Ishikawa (cell line): ENCODE results near the gene MAPK1.

Source experiments
- CEBPB ChIP-seq: IDR thresholded peaks from 2 replicates; pipeline ENCODE4 v1.6.1; 2012
- CREB1 ChIP-seq: IDR thresholded peaks from 2 replicates; pipeline ENCODE4 v1.6.1; 2012; ENCODE audit warnings: low read depth
- EGR1 ChIP-seq: IDR thresholded peaks from 2 replicates; pipeline ENCODE4 v1.6.1; 2012
- EP300 ChIP-seq: IDR thresholded peaks from 2 replicates; pipeline ENCODE4 v1.6.1; 2012; ENCODE audit warnings: borderline replicate concordance
- FOXM1 ChIP-seq: IDR thresholded peaks from 2 replicates; pipeline ENCODE4 v1.6.1; 2012; ENCODE audit warnings: low read depth, borderline replicate concordance
- NFIC ChIP-seq: IDR thresholded peaks from 2 replicates; pipeline ENCODE4 v1.6.1; 2012
- RAD21 ChIP-seq: IDR thresholded peaks from 2 replicates; pipeline ENCODE4 v1.6.1; 2012; ENCODE audit warnings: low read depth
- TAF1 ChIP-seq: IDR thresholded peaks from 2 replicates; pipeline ENCODE4 v1.6.1; 2012; ENCODE audit warnings: low read depth, mild to moderate bottlenecking
- TCF12 ChIP-seq: IDR thresholded peaks from 2 replicates; pipeline ENCODE4 v1.6.1; 2012; ENCODE audit warnings: low read depth
- TEAD4 ChIP-seq: IDR thresholded peaks from 2 replicates; pipeline ENCODE4 v1.6.1; 2012
- YY1 ChIP-seq: IDR thresholded peaks from 2 replicates; pipeline ENCODE4 v1.6.1; 2012; ENCODE audit warnings: low read depth
- ZBTB7A ChIP-seq: IDR thresholded peaks from 2 replicates; pipeline ENCODE4 v1.6.1; 2012; ENCODE audit warnings: low read depth
- TF ChIP-seq, protein P1 (sequence below): IDR thresholded peaks from 2 replicates; pipeline ENCODE4 v1.6.1; 2012
- TF ChIP-seq, protein P2 (sequence below): IDR thresholded peaks from 2 replicates; pipeline ENCODE4 v1.6.1; 2012; ENCODE audit warnings: low read depth, mild to moderate bottlenecking
- TF ChIP-seq, protein P3 (sequence below): IDR thresholded peaks from 2 replicates; pipeline ENCODE4 v1.6.1; 2012

Gene MAPK1

DNA sequence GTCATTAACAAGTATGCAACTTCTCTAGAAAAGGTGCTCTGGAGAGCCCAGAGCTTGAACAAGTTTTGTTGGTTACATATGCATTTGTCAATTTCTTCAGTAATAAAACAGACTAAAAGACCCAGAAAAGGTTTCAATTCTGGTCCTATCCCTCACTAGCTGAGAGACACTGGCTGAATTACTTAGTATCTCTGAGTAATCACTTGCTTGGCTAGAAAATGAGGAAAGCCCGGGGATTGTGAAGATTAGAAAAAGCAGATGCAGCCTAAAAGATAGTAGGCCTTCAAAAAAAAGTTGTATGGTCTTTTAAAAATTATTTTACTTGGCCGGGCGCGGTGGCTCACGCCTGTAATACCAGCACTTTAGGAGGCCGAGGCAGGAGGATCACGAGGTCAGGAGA lies 41.2 kb downstream of the MAPK1 start:
- TF ChIP-seq YY1 (no peak), TCF12 (no peak), ZBTB7A (no peak), TEAD4 (no peak), CREB1 (no peak)
- TF ChIP-seq, protein P1, sequence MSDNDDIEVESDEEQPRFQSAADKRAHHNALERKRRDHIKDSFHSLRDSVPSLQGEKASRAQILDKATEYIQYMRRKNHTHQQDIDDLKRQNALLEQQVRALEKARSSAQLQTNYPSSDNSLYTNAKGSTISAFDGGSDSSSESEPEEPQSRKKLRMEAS, result no peak
- TF ChIP-seq, protein P2, sequence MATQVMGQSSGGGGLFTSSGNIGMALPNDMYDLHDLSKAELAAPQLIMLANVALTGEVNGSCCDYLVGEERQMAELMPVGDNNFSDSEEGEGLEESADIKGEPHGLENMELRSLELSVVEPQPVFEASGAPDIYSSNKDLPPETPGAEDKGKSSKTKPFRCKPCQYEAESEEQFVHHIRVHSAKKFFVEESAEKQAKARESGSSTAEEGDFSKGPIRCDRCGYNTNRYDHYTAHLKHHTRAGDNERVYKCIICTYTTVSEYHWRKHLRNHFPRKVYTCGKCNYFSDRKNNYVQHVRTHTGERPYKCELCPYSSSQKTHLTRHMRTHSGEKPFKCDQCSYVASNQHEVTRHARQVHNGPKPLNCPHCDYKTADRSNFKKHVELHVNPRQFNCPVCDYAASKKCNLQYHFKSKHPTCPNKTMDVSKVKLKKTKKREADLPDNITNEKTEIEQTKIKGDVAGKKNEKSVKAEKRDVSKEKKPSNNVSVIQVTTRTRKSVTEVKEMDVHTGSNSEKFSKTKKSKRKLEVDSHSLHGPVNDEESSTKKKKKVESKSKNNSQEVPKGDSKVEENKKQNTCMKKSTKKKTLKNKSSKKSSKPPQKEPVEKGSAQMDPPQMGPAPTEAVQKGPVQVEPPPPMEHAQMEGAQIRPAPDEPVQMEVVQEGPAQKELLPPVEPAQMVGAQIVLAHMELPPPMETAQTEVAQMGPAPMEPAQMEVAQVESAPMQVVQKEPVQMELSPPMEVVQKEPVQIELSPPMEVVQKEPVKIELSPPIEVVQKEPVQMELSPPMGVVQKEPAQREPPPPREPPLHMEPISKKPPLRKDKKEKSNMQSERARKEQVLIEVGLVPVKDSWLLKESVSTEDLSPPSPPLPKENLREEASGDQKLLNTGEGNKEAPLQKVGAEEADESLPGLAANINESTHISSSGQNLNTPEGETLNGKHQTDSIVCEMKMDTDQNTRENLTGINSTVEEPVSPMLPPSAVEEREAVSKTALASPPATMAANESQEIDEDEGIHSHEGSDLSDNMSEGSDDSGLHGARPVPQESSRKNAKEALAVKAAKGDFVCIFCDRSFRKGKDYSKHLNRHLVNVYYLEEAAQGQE, result no peak

DNA sequence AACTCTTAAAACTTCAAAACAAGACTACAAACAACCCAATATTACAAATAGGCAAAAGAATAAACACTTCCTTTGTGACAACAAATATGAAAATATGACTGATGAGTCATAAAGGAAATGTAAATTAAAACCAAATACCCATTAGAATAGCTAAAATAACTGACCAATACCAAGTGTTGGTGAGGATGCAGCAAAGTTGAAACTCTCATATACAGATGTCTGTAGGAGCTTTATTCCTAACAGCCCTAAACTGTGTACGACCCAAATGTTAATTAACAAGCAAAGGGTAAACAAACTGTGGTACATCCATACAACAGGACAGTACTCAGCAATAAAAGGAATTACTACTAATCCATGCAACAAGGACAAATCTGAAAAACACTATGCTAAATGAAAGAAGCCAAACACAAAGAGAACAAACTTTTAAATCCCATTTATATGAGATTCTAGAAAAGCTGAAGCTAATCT lies 43.0 kb downstream of the MAPK1 start:
- TF ChIP-seq TCF12 (no peak), ZBTB7A (no peak), CREB1 (no peak), EGR1 (no peak), NFIC (no peak), FOXM1 (no peak), TAF1 (no peak), TEAD4 (no peak), YY1 (no peak), EP300 (no peak), RAD21 (no peak), CEBPB (no peak)
- TF ChIP-seq, protein P3, sequence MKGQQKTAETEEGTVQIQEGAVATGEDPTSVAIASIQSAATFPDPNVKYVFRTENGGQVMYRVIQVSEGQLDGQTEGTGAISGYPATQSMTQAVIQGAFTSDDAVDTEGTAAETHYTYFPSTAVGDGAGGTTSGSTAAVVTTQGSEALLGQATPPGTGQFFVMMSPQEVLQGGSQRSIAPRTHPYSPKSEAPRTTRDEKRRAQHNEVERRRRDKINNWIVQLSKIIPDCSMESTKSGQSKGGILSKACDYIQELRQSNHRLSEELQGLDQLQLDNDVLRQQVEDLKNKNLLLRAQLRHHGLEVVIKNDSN, result no peak
- TF ChIP-seq, protein P1, result no peak
- TF ChIP-seq, protein P2, result no peak

DNA sequence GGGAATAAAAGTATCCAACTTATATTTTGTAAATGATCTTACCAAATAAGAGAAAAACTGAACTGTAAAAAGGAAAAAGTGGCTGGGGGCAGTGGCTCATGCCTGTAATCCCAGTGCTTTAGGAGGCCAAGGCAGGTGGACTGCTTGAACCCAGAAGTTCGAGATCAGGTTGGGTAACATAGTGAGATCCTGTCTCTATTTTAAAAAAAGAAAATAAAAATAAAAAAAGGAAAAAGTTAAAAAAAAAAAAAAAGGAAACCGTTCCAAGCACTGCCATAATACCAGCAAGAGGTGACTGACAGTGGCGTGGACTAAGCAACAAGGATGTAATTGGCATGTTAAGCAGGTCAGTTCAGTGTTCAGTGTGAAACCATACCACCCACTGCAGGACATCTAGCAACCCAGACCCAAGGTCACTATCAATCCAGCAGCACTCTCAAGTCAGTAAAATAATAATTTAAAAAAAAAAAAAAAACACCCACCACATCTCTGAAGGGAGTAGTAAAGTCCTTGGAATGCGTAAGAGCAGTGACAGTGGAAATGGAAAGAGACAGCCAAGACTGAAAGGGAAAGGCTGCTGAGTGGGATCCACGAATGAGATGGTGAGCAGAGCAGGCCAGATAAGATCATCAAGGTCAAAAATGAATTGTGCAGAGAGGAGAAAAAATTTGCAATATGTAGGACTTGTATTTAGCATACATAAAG lies 43.6 kb downstream of the MAPK1 start:
- no peak for TF ChIP-seq NFIC
- no peak for TF ChIP-seq ZBTB7A
- TF ChIP-seq RAD21, result no peak
- TF ChIP-seq CREB1, result no peak
- TF ChIP-seq, protein P2, result no peak
- TF ChIP-seq, protein P1, result no peak
- TF ChIP-seq TCF12, result no peak
- no peak for TF ChIP-seq EGR1
- no peak for TF ChIP-seq EP300
- TF ChIP-seq, protein P3, result no peak
- no peak for TF ChIP-seq FOXM1
- TF ChIP-seq CEBPB, result no peak
- TF ChIP-seq TAF1, result no peak
- no peak for TF ChIP-seq YY1
- TF ChIP-seq TEAD4, result no peak

DNA sequence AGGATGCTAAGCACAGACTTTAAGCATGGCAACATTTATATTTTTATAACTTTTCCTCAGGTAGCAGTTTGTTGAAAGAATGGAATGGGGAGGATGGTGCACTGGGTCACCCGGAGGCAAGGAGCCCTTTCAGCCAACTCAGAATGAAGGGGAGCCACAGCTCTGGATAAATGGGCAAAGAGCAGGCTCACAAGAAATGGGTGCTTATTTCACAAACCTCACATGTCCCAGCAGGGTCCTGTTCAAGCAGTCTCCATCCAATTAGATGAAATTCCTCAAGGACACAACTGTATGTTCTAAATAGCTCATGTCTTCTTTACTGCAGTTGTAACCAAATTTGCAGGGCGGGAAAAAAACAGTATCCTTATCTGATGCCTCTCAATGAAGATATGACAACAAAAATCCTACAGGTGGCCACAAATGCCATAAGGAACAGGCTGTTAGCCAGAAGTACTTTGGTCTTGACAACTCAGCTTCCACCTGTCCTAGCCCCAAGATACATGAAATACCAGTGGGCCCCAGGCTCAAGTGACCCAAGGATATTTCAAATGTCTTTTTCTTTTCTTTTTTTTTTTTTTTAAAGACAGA lies 48.2 kb downstream of the MAPK1 start:
- TF ChIP-seq ZBTB7A (no peak), TEAD4 (no peak), CREB1 (no peak), FOXM1 (no peak), EGR1 (no peak), CEBPB (no peak), NFIC (no peak), EP300 (no peak)
- TF ChIP-seq, protein P1, result no peak
- TF ChIP-seq, protein P3, result no peak
- TF ChIP-seq, protein P2, result no peak
